Cardiac septum (tissue), 1 donor: ENCODE measurements around the gene FAIM2. TPM values are rescaled to one million over a fixed set of nuclear protein-coding genes. Genes with fewer than 3 reads are reported as not detected.

Experiments used
- total RNA-seq: library from RNA; stranded (reverse); fragmentation: NEBNext Ultra II Directional; extraction: Animal tissue kit (Norgen Biotek cat#: 25700); gene quantifications from one replicate; pipeline ENCODE4 v1.2.1, GENCODE V29; 2021
- donor health status: DM: no; HTN: no; CAD: no.

FAIM2 gene
- total RNA-seq, 1 donor from 2014 or later, result 1.7 TPM

Other genes starting within 250 kb of the FAIM2 start
- gene FMNL3, start 196.5 kb downstream of the FAIM2 start, total RNA-seq, result 19.8 TPM
- gene TMBIM6, start 162.3 kb downstream of the FAIM2 start, total RNA-seq, result 191 TPM
- gene NCKAP5L, start 75.5 kb downstream of the FAIM2 start, total RNA-seq, result 26.5 TPM
- gene BCDIN3D, start 60.8 kb downstream of the FAIM2 start, total RNA-seq, result 2.6 TPM
- gene AQP2, start 46.8 kb upstream of the FAIM2 start, total RNA-seq, result not detected
- not detected for gene AQP5, start 58.0 kb upstream of the FAIM2 start, total RNA-seq
- gene AQP6, start 69.0 kb upstream of the FAIM2 start, total RNA-seq, result not detected
- gene RACGAP1, start 121.6 kb upstream of the FAIM2 start, total RNA-seq, result 2.6 TPM
- gene ASIC1, start 153.7 kb upstream of the FAIM2 start, total RNA-seq, result 0.30 TPM
- 20.5 TPM for gene SMARCD1, start 181.4 kb upstream of the FAIM2 start, total RNA-seq
- gene GPD1, start 200.1 kb upstream of the FAIM2 start, total RNA-seq, result 5.1 TPM
- 152 TPM for gene COX14, start 208.3 kb upstream of the FAIM2 start, total RNA-seq